Measurements from ENCODE around the gene TMPRSS2.

Gene TMPRSS2

GRCh38 chr21:41472753-41473548 lies 35.0 kb downstream of the TMPRSS2 start:
- no peak for TF ChIP-seq FOXP2 (optimal IDR thresholded peaks at IDR 0.05; ENCODE audit: control extremely low read depth, extremely low read length, insufficient read depth)
- no peak for TF ChIP-seq POLR2AphosphoS5 (IDR thresholded peaks at IDR 0.05; ENCODE audit: borderline replicate concordance, low read depth, low read length)
- no peak for TF ChIP-seq EZH2 (IDR thresholded peaks at IDR 0.05)
- Histone ChIP-seq H3K27ac (no peak overlapping the region), H3K9ac (ENCODE audit: insufficient read length) (no peak overlapping the region), H3K36me3 (ENCODE audit: insufficient read depth, low read length) (no peaks in the 10 kb centered on the region), H3K4me3 (no peak overlapping the region), H3K9me3 (ENCODE audit: low read depth, low read length) (no peaks in the 10 kb centered on the region)
- no peak for DNase-seq (ENCODE audit: low read depth, low spot score)

DNA sequence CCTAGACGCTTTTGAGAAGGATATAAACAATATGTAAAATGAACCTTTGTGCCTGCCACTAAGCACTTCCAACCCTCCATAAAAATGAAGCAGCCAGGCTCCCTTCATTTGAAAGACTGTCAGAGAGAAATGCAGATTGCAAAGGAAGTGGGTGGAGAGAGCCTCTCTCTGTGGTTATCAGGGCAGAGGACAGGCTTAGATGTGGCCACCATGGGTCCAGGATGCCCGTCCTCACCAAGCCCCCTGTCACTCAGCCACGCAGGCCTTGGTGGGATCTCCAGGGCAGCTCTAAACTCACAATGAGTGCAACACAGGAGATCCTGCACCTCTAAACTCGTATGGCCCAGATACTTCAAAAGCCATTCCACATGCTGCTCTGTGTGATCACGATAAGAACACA lies 37.9 kb downstream of the TMPRSS2 start:
- Histone ChIP-seq H3K27ac (no peak overlapping the region), H3K9me3 (ENCODE audit: low read depth, low read length) (no peaks in the 10 kb centered on the region), H3K36me3 (ENCODE audit: insufficient read depth, low read length) (no peaks in the 10 kb centered on the region), H3K4me3 (no peak overlapping the region), H3K9ac (ENCODE audit: insufficient read length) (no peak overlapping the region)
- DNase-seq (ENCODE audit: low read depth, low spot score): no peak
- TF ChIP-seq EZH2 (IDR thresholded peaks at IDR 0.05) (no peak), FOXP2 (optimal IDR thresholded peaks at IDR 0.05; ENCODE audit: control extremely low read depth, extremely low read length, insufficient read depth) (no peak), POLR2AphosphoS5 (IDR thresholded peaks at IDR 0.05; ENCODE audit: borderline replicate concordance, low read depth, low read length) (no peak)

DNA sequence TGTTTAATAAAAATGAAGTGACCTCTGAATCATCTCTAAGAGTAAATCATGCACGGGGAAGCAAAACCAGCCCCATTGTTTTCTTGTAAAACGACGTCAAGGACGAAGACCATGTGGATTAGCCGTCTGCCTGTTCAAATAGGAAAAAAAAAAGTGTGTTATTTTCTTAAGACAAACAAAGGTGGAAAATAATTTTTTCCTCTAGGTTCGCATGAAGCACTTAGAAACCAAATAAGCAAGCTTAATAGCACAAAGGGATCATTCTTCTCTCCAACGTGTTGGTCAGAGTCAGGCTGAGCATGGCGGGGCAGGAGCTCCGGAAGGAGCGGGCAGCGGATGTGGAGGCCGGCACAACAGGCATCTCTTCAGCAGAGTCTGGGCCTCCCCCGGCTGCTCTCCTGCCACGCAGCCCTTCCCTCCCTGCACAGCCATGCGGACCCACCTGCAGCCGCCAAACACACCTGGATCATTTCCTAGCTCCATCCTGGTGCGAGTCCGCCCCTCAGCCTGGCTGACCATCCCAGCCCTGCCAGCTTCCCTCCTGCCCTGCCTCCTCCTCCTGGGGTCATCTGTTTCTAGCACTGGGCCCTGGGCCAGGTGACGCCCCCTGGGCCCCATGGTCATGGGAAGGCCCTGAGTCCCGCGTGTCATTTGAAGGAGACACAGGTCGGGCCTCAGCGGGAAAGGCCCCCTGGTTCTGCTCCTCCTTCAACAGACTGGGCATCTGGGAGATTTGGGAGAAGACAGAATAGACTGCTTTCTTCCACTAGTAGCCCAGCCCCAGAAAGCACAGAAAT lies 41.7 kb downstream of the TMPRSS2 start:
- Histone ChIP-seq H3K27ac (no peak overlapping the region), H3K9me3 (ENCODE audit: low read depth, low read length) (no peaks in the 10 kb centered on the region), H3K36me3 (ENCODE audit: insufficient read depth, low read length) (no peaks in the 10 kb centered on the region), H3K4me3 (no peak overlapping the region), H3K9ac (ENCODE audit: insufficient read length) (no peak overlapping the region)
- no peak for TF ChIP-seq EZH2 (IDR thresholded peaks at IDR 0.05)
- TF ChIP-seq FOXP2 (optimal IDR thresholded peaks at IDR 0.05; ENCODE audit: control extremely low read depth, extremely low read length, insufficient read depth): no peak
- no peak for TF ChIP-seq POLR2AphosphoS5 (IDR thresholded peaks at IDR 0.05; ENCODE audit: borderline replicate concordance, low read depth, low read length)
- no peak for DNase-seq (ENCODE audit: low read depth, low spot score)

- DNase-seq (ENCODE audit: low read depth, low spot score): no peak
- no peaks in the 10 kb centered on the region for H3K36me3 ChIP-seq (ENCODE audit: insufficient read depth, low read length)
- no peak overlapping the region for H3K4me3 ChIP-seq
- TF ChIP-seq POLR2AphosphoS5 (IDR thresholded peaks at IDR 0.05; ENCODE audit: borderline replicate concordance, low read depth, low read length) (no peak), FOXP2 (optimal IDR thresholded peaks at IDR 0.05; ENCODE audit: control extremely low read depth, extremely low read length, insufficient read depth) (no peak), EZH2 (IDR thresholded peaks at IDR 0.05) (no peak)
- H3K9me3 ChIP-seq (ENCODE audit: low read depth, low read length): no peaks in the 10 kb centered on the region
- H3K9ac ChIP-seq (ENCODE audit: insufficient read length): no peak overlapping the region
- H3K27ac ChIP-seq: no peak overlapping the region
These were observed 42.7 kb downstream of the TMPRSS2 start for GRCh38 chr21:41465176-41465781.

DNA sequence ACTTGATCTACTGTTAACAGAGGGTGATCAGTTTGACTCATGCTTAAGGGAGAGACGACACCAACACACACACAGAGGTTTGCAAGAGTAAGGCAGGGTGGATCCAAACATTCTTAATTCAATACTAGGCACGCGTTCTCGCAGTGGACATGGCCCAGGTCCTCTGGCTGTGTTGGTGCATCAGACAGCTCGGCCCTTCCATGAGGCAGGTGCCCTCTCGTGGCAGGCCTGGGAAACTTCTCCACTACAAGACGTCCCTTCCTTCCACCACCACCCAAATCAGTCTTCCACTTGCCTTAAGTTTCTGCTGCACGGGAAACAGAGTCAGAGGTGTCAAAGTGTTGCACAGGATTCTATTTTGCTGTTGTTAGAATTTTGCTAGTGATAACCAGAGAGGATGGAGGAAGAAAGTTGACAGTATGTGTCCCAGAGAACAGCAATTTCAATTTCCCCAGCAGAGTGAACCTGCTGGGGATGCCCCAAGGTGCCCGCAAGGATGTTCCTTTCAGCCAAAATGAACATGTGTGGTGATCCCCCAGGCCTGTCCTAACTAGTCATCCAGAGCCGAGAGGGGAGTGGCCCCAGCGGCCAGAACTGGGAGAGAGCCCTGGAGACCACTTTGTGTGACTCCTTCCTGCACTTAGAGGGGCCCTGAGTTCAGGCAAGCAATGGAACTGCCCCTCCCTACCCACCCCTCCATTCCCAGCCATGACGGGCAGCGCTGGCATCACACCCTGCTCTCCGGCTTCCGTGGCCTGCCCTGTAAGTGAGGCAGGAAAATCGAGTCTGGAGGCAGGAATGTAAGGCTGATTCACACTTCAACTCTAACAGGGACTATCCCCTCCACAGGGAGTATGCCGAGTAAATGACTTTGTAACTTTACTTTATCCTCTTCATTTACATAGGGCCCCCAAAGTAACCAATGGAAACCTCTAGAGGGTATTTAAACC lies 47.1 kb downstream of the TMPRSS2 start:
- no peak overlapping the region for H3K4me3 ChIP-seq
- H3K27ac ChIP-seq: no peak overlapping the region
- H3K9ac ChIP-seq (ENCODE audit: insufficient read length): no peak overlapping the region
- H3K9me3 ChIP-seq (ENCODE audit: low read depth, low read length): no peaks in the 10 kb centered on the region
- no peak for TF ChIP-seq POLR2AphosphoS5 (IDR thresholded peaks at IDR 0.05; ENCODE audit: borderline replicate concordance, low read depth, low read length)
- DNase-seq (ENCODE audit: low read depth, low spot score): no peak
- H3K36me3 ChIP-seq (ENCODE audit: insufficient read depth, low read length): no peaks in the 10 kb centered on the region

- no peak for DNase-seq (ENCODE audit: low read depth, low spot score)
- Histone ChIP-seq H3K4me3 (no peak overlapping the region), H3K9me3 (ENCODE audit: low read depth, low read length) (no peaks in the 10 kb centered on the region), H3K9ac (ENCODE audit: insufficient read length) (no peak overlapping the region), H3K27ac (no peak overlapping the region), H3K36me3 (ENCODE audit: insufficient read depth, low read length) (no peaks in the 10 kb centered on the region)
- TF ChIP-seq POLR2AphosphoS5 (IDR thresholded peaks at IDR 0.05; ENCODE audit: borderline replicate concordance, low read depth, low read length) (no peak), EZH2 (IDR thresholded peaks at IDR 0.05) (no peak)
These were observed 47.9 kb downstream of the TMPRSS2 start for GRCh38 chr21:41459884-41460534.

- H3K27ac ChIP-seq: no peak overlapping the region
- TF ChIP-seq EZH2 (IDR thresholded peaks at IDR 0.05) (no peak), POLR2AphosphoS5 (IDR thresholded peaks at IDR 0.05; ENCODE audit: borderline replicate concordance, low read depth, low read length) (no peak), FOXP2 (optimal IDR thresholded peaks at IDR 0.05; ENCODE audit: control extremely low read depth, extremely low read length, insufficient read depth) (no peak)
- DNase-seq (ENCODE audit: low read depth, low spot score): no peak
- H3K9me3 ChIP-seq (ENCODE audit: low read depth, low read length): no peaks in the 10 kb centered on the region
- no peaks in the 10 kb centered on the region for H3K36me3 ChIP-seq (ENCODE audit: insufficient read depth, low read length)
- H3K4me3 ChIP-seq: no peak overlapping the region
- no peak overlapping the region for H3K9ac ChIP-seq (ENCODE audit: insufficient read length)
These were observed 49.4 kb downstream of the TMPRSS2 start for GRCh38 chr21:41458559-41458958.

Data from SK-N-MC (cell line).